HCT116 (cell line): ENCODE results near the gene BSPRY.

Experiments used
- EZH2 ChIP-seq: fragments of 200-600 bp; sonication (generic); IDR thresholded peaks from 2 replicates; pipeline ENCODE4 v1.6.1; 2017; ENCODE audit warnings: antibody characterized with exemption, mixed run types
- EZH2phosphoT487 ChIP-seq: fragments of 200-600 bp; IDR thresholded peaks from 2 replicates; pipeline ENCODE4 v1.6.1; 2018; ENCODE audit warnings: antibody characterized with exemption, borderline replicate concordance
- FOSL1 ChIP-seq: IDR thresholded peaks from 2 replicates; pipeline ENCODE4 v1.6.1; 2012; ENCODE audit warnings: low read depth
- POLR2A ChIP-seq: IDR thresholded peaks from 2 replicates; pipeline ENCODE4 v1.7.0; 2011; ENCODE audit warnings: borderline replicate concordance; ENCODE audit not compliant: insufficient read depth, insufficient read length; ENCODE audit errors: extremely low read depth
- RAD21 ChIP-seq: IDR thresholded peaks from 2 replicates; pipeline ENCODE4 v1.6.1; 2012; ENCODE audit warnings: low read depth, mild to moderate bottlenecking
- SIN3A ChIP-seq: IDR thresholded peaks from 2 replicates; pipeline ENCODE4 v1.6.1; 2012; ENCODE audit warnings: low read depth
- SP1 ChIP-seq: IDR thresholded peaks from 2 replicates; pipeline ENCODE4 v1.6.1; 2012; ENCODE audit warnings: low read depth
- SRF ChIP-seq: IDR thresholded peaks from 2 replicates; pipeline ENCODE4 v1.6.1; 2012; ENCODE audit warnings: low read depth
- TCF7L2 ChIP-seq: IDR thresholded peaks from 2 replicates; pipeline ENCODE4 v1.7.0; 2011; ENCODE audit warnings: borderline replicate concordance, inconsistent platforms; ENCODE audit not compliant: insufficient read depth, insufficient read length; ENCODE audit errors: extremely low read depth
- YY1 ChIP-seq: IDR thresholded peaks from 2 replicates; pipeline ENCODE4 v1.6.1; 2011; ENCODE audit warnings: low read length, low read depth, moderate library complexity, mild to moderate bottlenecking; ENCODE audit not compliant: insufficient replicate concordance; ENCODE audit errors: extremely low read depth
- ZFX ChIP-seq: fragments of 450-650 bp; IDR thresholded peaks from 2 replicates; pipeline ENCODE4 v1.6.1; 2017
- TF ChIP-seq, protein P1 (sequence below), 3 experiments: fragments of 200-600 bp in 1 of 3; sonication (generic) in 1 of 3; IDR thresholded peaks in 2 of 3; conservative IDR thresholded peaks in 1 of 3; 2 replicates each; pipeline ENCODE4 v1.5.1; 2012 to 2017; ENCODE audit warnings: low read depth in 2 of 3, low read length in 2 of 3, antibody characterized with exemption in 1 of 3, borderline replicate concordance in 1 of 3, control low read depth in 1 of 3, mild to moderate bottlenecking in 1 of 3, mixed read lengths in 1 of 3, mixed run types in 1 of 3, moderate library complexity in 1 of 3; ENCODE audit not compliant: insufficient read depth in 1 of 3
- TF ChIP-seq, protein P2 (sequence below): IDR thresholded peaks from 2 replicates; pipeline ENCODE4 v1.6.1; 2012
- TF ChIP-seq, protein P3 (sequence below): IDR thresholded peaks from 2 replicates; pipeline ENCODE4 v1.6.1; 2012; ENCODE audit warnings: low read depth

DNA sequence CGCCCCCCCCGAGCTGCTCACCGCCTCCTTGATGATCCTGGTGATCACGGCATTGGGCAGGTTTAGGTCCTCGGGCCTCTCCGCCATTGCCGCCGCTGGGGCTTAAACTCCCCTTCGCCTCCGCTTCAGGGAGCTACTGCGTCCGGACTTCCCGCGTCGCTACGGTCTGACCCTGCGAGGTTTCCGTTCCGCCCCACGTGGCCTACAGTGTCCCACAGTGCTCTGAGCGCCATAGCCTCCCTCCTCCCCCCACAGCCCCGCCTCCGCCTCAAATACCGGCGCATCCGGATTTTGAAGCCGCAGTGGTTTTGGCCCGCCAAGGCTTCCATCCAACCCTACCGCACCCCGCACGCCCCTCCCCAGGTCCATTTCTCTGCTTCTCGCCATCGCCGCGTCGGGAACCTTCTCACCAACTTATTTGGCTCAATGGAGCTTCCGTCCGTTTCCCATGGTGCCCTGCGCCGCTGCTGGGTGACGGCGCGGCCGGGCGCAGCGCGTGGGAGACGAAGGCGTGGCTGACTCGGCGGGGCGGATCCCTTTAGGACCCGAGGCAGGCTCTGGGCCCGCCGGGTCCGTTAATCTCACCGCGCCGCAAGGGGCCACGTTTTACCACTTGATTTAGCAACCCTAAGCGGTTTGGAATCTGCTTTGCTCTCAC, 61.0 kb downstream of the BSPRY start, which contains the start of the genes C9orf43 and POLE3:
- TF ChIP-seq, protein P1, sequence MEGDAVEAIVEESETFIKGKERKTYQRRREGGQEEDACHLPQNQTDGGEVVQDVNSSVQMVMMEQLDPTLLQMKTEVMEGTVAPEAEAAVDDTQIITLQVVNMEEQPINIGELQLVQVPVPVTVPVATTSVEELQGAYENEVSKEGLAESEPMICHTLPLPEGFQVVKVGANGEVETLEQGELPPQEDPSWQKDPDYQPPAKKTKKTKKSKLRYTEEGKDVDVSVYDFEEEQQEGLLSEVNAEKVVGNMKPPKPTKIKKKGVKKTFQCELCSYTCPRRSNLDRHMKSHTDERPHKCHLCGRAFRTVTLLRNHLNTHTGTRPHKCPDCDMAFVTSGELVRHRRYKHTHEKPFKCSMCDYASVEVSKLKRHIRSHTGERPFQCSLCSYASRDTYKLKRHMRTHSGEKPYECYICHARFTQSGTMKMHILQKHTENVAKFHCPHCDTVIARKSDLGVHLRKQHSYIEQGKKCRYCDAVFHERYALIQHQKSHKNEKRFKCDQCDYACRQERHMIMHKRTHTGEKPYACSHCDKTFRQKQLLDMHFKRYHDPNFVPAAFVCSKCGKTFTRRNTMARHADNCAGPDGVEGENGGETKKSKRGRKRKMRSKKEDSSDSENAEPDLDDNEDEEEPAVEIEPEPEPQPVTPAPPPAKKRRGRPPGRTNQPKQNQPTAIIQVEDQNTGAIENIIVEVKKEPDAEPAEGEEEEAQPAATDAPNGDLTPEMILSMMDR (IDR thresholded peaks at IDR 0.05 in 2 of 3, conservative IDR thresholded peaks at IDR 0.05 in 1 of 3; ENCODE audit: borderline replicate concordance in 1 of 3, insufficient read depth in 1 of 3, low read depth in 2 of 3, low read length in 2 of 3): no peak
- TF ChIP-seq, protein P2, sequence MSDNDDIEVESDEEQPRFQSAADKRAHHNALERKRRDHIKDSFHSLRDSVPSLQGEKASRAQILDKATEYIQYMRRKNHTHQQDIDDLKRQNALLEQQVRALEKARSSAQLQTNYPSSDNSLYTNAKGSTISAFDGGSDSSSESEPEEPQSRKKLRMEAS: no peak
- TF ChIP-seq SIN3A: no peak
- no peak for TF ChIP-seq EZH2phosphoT487
- no peak for TF ChIP-seq EZH2
- peak; percentile 65 for TF ChIP-seq YY1
- peak; percentile 88 for TF ChIP-seq POLR2A
- no peak for TF ChIP-seq RAD21
- TF ChIP-seq SP1: no peak
- peak; percentile 54 for TF ChIP-seq TCF7L2
- no peak for TF ChIP-seq SRF
- no peak for TF ChIP-seq FOSL1
- TF ChIP-seq ZFX: peak; percentile 28; the same call in 1 of the 2 replicates
- TF ChIP-seq, protein P3, sequence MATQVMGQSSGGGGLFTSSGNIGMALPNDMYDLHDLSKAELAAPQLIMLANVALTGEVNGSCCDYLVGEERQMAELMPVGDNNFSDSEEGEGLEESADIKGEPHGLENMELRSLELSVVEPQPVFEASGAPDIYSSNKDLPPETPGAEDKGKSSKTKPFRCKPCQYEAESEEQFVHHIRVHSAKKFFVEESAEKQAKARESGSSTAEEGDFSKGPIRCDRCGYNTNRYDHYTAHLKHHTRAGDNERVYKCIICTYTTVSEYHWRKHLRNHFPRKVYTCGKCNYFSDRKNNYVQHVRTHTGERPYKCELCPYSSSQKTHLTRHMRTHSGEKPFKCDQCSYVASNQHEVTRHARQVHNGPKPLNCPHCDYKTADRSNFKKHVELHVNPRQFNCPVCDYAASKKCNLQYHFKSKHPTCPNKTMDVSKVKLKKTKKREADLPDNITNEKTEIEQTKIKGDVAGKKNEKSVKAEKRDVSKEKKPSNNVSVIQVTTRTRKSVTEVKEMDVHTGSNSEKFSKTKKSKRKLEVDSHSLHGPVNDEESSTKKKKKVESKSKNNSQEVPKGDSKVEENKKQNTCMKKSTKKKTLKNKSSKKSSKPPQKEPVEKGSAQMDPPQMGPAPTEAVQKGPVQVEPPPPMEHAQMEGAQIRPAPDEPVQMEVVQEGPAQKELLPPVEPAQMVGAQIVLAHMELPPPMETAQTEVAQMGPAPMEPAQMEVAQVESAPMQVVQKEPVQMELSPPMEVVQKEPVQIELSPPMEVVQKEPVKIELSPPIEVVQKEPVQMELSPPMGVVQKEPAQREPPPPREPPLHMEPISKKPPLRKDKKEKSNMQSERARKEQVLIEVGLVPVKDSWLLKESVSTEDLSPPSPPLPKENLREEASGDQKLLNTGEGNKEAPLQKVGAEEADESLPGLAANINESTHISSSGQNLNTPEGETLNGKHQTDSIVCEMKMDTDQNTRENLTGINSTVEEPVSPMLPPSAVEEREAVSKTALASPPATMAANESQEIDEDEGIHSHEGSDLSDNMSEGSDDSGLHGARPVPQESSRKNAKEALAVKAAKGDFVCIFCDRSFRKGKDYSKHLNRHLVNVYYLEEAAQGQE: no peak
